HCT116 (cell line): ENCODE measurements around the gene ATRN. TPM values are rescaled to one million over a fixed set of nuclear protein-coding genes. Genes with fewer than 3 reads are reported as not detected.

Experiments
- ATAC-seq: fragments of 200-7000 bp; cut with Tn5 transposase; 2 replicates; pipeline ENCODE4 v1.9.1; 2020; ENCODE audit warnings: mild to moderate bottlenecking, moderate library complexity
- BruUV-seq: library from RNA; stranded (reverse); fragments of 400-500 nt; replicated peaks from 2 replicates; lab custom pipeline; 2021; lab: Mats Ljungman, UMichigan
- CTCF ChIA-PET: fragments of 300-600 bp; sonication (Branson Sonifier 250); formaldehyde crosslinking; loops from one replicate; lab custom pipeline; 2021; ENCODE audit warnings: antibody characterized with exemption; lab: Charles Lee
- POLR2A ChIA-PET: fragments of 300-600, 350-600 bp; sonication (Branson Sonifier 250); formaldehyde crosslinking; loops from one replicate; lab custom pipeline; 2021; ENCODE audit warnings: antibody characterized with exemption; lab: Charles Lee
- RAD21 ChIA-PET, 2 experiments: fragments of 300-600 bp; sonication (Branson Sonifier 250); formaldehyde crosslinking; loops; one replicate each; lab custom pipeline; 2023; ENCODE audit warnings: low total read pairs in 2 of 2; ENCODE audit not compliant: uncharacterized antibody in 2 of 2, unreplicated experiment in 2 of 2, low non-redundant PET in 1 of 2; lab: Charles Lee
- DNase-seq: peaks from one replicate; pipeline ENCODE4 v3.0.0-alpha.2; 2010; ENCODE audit warnings: low read depth, low spot score
- H2AFZ ChIP-seq: fragments of 200-600 bp; shearing (Covaris generic), sonication (generic); 2 replicates; pipeline ENCODE4 v1.6.1; 2017; ENCODE audit warnings: low read depth, mixed run types, mixed read lengths, antibody characterized with exemption, low read length; ENCODE audit not compliant: poor library complexity, severe bottlenecking
- H3K27ac ChIP-seq: 2 replicates; pipeline ENCODE4 v1.5.1; 2012; ENCODE audit warnings: low read depth, low read length
- H3K27me3 ChIP-seq: fragments of 200-600 bp; sonication (generic); 2 replicates; pipeline ENCODE4 v1.6.1; 2016; ENCODE audit warnings: mixed run types, low read length, mixed read lengths; ENCODE audit not compliant: insufficient read depth
- H3K36me3 ChIP-seq, 2 experiments: fragments of 200-500 bp in 1 of 2; fragments of 200-600 bp in 1 of 2; sonication (Bioruptor generic) in 1 of 2; sonication (generic) in 1 of 2; 2 replicates each; pipeline versions ENCODE4 v1.5.1 to v1.6.1; 2014 to 2016; ENCODE audit warnings: low read length in 2 of 2, inconsistent platforms in 1 of 2, mixed read lengths in 1 of 2, mixed run types in 1 of 2; ENCODE audit not compliant: insufficient read depth in 2 of 2, control insufficient read depth in 1 of 2
- H3K4me1 ChIP-seq, 2 experiments: fragments of 200-600 bp in 1 of 2; sonication (generic) in 1 of 2; 2 replicates each; pipeline versions ENCODE4 v1.5.1 to v1.6.1; 2012 to 2017; ENCODE audit warnings: low read length in 2 of 2, inconsistent platforms in 1 of 2, mild to moderate bottlenecking in 1 of 2, mixed read lengths in 1 of 2, mixed run types in 1 of 2, moderate library complexity in 1 of 2; ENCODE audit not compliant: insufficient read depth in 2 of 2, control insufficient read depth in 1 of 2
- H3K4me2 ChIP-seq: fragments of 200-600 bp; sonication (generic); 2 replicates; pipeline ENCODE4 v1.6.1; 2017; ENCODE audit warnings: mixed run types, low read length, mixed read lengths
- H3K4me3 ChIP-seq, 2 experiments: fragments of 200-600 bp in 1 of 2; sonication (generic) in 1 of 2; replicated peaks in 1 of 2; 2 replicates each; pipeline ENCODE4 v1.5.1; 2011 to 2016; ENCODE audit warnings: low read length in 2 of 2, control low read depth in 1 of 2, low read depth in 1 of 2, mild to moderate bottlenecking in 1 of 2, mixed read lengths in 1 of 2, mixed run types in 1 of 2
- H3K79me2 ChIP-seq: fragments of 200-600 bp; sonication (generic); 2 replicates; pipeline ENCODE4 v1.6.1; 2017; ENCODE audit warnings: mild to moderate bottlenecking, mixed run types, low read length, moderate library complexity, mixed read lengths; ENCODE audit not compliant: insufficient read depth
- H3K9ac ChIP-seq: fragments of 200-600 bp; sonication (generic); 2 replicates; pipeline ENCODE4 v1.6.1; 2016; ENCODE audit warnings: low read length, mixed read lengths
- H3K9me2 ChIP-seq: fragments of 200-600 bp; sonication (generic), shearing (Covaris generic); 2 replicates; pipeline ENCODE4 v1.6.1; 2017; ENCODE audit warnings: mixed run types, mild to moderate bottlenecking, moderate library complexity; ENCODE audit not compliant: insufficient read depth
- H3K9me3 ChIP-seq, 2 experiments: fragments of 200-500 bp in 1 of 2; fragments of 200-600 bp in 1 of 2; sonication (Bioruptor generic) in 1 of 2; sonication (generic) in 1 of 2; 2 replicates each; pipeline ENCODE4 v1.6.1; 2014 to 2017; ENCODE audit warnings: low read length in 2 of 2, mixed read lengths in 2 of 2, inconsistent platforms in 1 of 2, low read depth in 1 of 2, mild to moderate bottlenecking in 1 of 2, mixed run types in 1 of 2, moderate library complexity in 1 of 2; ENCODE audit not compliant: control insufficient read depth in 1 of 2, insufficient read depth in 1 of 2
- H4K20me1 ChIP-seq: fragments of 200-600 bp; sonication (generic), shearing (Covaris generic); 2 replicates; pipeline ENCODE4 v1.6.1; 2017; ENCODE audit warnings: mixed run types, mild to moderate bottlenecking, moderate library complexity; ENCODE audit not compliant: insufficient read depth
- CBX3 ChIP-seq: IDR thresholded peaks from 2 replicates; pipeline ENCODE4 v1.6.1; 2012; ENCODE audit warnings: low read depth
- EZH2 ChIP-seq: fragments of 200-600 bp; sonication (generic); IDR thresholded peaks from 2 replicates; pipeline ENCODE4 v1.6.1; 2017; ENCODE audit warnings: antibody characterized with exemption, mixed run types
- EZH2phosphoT487 ChIP-seq: fragments of 200-600 bp; IDR thresholded peaks from 2 replicates; pipeline ENCODE4 v1.6.1; 2018; ENCODE audit warnings: antibody characterized with exemption, borderline replicate concordance
- FOSL1 ChIP-seq: IDR thresholded peaks from 2 replicates; pipeline ENCODE4 v1.6.1; 2012; ENCODE audit warnings: low read depth
- POLR2A ChIP-seq: IDR thresholded peaks from 2 replicates; pipeline ENCODE4 v1.7.0; 2011; ENCODE audit warnings: borderline replicate concordance; ENCODE audit not compliant: insufficient read depth, insufficient read length; ENCODE audit errors: extremely low read depth
- SIN3A ChIP-seq: IDR thresholded peaks from 2 replicates; pipeline ENCODE4 v1.6.1; 2012; ENCODE audit warnings: low read depth
- YY1 ChIP-seq: IDR thresholded peaks from 2 replicates; pipeline ENCODE4 v1.6.1; 2011; ENCODE audit warnings: low read length, low read depth, moderate library complexity, mild to moderate bottlenecking; ENCODE audit not compliant: insufficient replicate concordance; ENCODE audit errors: extremely low read depth
- ZNF274 ChIP-seq: fragments of 200-500 bp; sonication (Bioruptor generic); IDR thresholded peaks from 2 replicates; pipeline ENCODE4 v1.6.1; 2014; ENCODE audit warnings: mild to moderate bottlenecking, low read depth, low read length, inconsistent platforms
- intact Hi-C: fragments of 100-400 bp; cut with micrococcal nuclease; formaldehyde crosslinking; loops from 2 replicates; pipeline ENCODE4 v1.10.0; 2022
- total RNA-seq: library from RNA; stranded (reverse); gene quantifications from one replicate; pipeline ENCODE4 v1.2.1, GENCODE V29; 2021; ENCODE audit not compliant: unreplicated experiment
- TF ChIP-seq, protein P1 (sequence below): IDR thresholded peaks from 2 replicates; pipeline ENCODE4 v1.6.1; 2011; ENCODE audit warnings: mild to moderate bottlenecking, low read length, moderate library complexity; ENCODE audit not compliant: insufficient replicate concordance; ENCODE audit errors: extremely low read depth
- TF ChIP-seq, protein P2 (sequence below): IDR thresholded peaks from 2 replicates; pipeline ENCODE4 v1.6.1; 2012
- TF ChIP-seq, protein P3 (sequence below): IDR thresholded peaks from 2 replicates; pipeline ENCODE4 v1.6.1; 2012; ENCODE audit warnings: low read depth

The ATRN gene
- total RNA-seq, 1 experiment from 2014 or later: 24.4 TPM

- H3K4me1 ChIP-seq: no peaks in the 10 kb centered on the region
- no peak for TF ChIP-seq SIN3A
- no peak for TF ChIP-seq CBX3
- TF ChIP-seq, protein P1, sequence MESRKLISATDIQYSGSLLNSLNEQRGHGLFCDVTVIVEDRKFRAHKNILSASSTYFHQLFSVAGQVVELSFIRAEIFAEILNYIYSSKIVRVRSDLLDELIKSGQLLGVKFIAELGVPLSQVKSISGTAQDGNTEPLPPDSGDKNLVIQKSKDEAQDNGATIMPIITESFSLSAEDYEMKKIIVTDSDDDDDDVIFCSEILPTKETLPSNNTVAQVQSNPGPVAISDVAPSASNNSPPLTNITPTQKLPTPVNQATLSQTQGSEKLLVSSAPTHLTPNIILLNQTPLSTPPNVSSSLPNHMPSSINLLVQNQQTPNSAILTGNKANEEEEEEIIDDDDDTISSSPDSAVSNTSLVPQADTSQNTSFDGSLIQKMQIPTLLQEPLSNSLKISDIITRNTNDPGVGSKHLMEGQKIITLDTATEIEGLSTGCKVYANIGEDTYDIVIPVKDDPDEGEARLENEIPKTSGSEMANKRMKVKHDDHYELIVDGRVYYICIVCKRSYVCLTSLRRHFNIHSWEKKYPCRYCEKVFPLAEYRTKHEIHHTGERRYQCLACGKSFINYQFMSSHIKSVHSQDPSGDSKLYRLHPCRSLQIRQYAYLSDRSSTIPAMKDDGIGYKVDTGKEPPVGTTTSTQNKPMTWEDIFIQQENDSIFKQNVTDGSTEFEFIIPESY: no peak
- TF ChIP-seq YY1: no peak
- TF ChIP-seq FOSL1: no peak
- TF ChIP-seq POLR2A: no peak
- no peak for TF ChIP-seq ZNF274
- no peak for TF ChIP-seq EZH2phosphoT487
- TF ChIP-seq EZH2: no peak
- TF ChIP-seq, protein P2, sequence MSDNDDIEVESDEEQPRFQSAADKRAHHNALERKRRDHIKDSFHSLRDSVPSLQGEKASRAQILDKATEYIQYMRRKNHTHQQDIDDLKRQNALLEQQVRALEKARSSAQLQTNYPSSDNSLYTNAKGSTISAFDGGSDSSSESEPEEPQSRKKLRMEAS: no peak
- TF ChIP-seq, protein P3, sequence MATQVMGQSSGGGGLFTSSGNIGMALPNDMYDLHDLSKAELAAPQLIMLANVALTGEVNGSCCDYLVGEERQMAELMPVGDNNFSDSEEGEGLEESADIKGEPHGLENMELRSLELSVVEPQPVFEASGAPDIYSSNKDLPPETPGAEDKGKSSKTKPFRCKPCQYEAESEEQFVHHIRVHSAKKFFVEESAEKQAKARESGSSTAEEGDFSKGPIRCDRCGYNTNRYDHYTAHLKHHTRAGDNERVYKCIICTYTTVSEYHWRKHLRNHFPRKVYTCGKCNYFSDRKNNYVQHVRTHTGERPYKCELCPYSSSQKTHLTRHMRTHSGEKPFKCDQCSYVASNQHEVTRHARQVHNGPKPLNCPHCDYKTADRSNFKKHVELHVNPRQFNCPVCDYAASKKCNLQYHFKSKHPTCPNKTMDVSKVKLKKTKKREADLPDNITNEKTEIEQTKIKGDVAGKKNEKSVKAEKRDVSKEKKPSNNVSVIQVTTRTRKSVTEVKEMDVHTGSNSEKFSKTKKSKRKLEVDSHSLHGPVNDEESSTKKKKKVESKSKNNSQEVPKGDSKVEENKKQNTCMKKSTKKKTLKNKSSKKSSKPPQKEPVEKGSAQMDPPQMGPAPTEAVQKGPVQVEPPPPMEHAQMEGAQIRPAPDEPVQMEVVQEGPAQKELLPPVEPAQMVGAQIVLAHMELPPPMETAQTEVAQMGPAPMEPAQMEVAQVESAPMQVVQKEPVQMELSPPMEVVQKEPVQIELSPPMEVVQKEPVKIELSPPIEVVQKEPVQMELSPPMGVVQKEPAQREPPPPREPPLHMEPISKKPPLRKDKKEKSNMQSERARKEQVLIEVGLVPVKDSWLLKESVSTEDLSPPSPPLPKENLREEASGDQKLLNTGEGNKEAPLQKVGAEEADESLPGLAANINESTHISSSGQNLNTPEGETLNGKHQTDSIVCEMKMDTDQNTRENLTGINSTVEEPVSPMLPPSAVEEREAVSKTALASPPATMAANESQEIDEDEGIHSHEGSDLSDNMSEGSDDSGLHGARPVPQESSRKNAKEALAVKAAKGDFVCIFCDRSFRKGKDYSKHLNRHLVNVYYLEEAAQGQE: no peak
- no TSS peak for BruUV-seq
- DNase-seq (no peak), ATAC-seq (no peak)
- H2AFZ ChIP-seq: no peak overlapping the region
- no peak overlapping the region for H3K4me2 ChIP-seq
- no peak overlapping the region for H3K4me3 ChIP-seq
- H3K79me2 ChIP-seq: no peaks in the 10 kb centered on the region
- no peaks in the 10 kb centered on the region for H4K20me1 ChIP-seq
- no peaks in the 10 kb centered on the region for H3K9me2 ChIP-seq
- POLR2A ChIA-PET: no interaction called here
- no peak overlapping the region for H3K27ac ChIP-seq
- H3K9ac ChIP-seq: no peak overlapping the region
- H3K27me3 ChIP-seq: no peaks in the 10 kb centered on the region
- H3K36me3 ChIP-seq: no peaks in the 10 kb centered on the region
- RAD21 ChIA-PET: no interaction called here
- intact Hi-C loops: no loop called here
- no peaks in the 10 kb centered on the region for H3K9me3 ChIP-seq
- CTCF ChIA-PET: no interaction called here
Observed at GRCh38 chr20:3646067-3646440, 175.2 kb downstream of the ATRN start.
